ENCODE measurements around the gene DLL3. TPM values are rescaled to one million over a fixed set of nuclear protein-coding genes. Genes with fewer than 3 reads are reported as not detected.

DLL3 gene
- total RNA-seq, 1 experiment from 2014 or later: 16.4 TPM

DNA sequence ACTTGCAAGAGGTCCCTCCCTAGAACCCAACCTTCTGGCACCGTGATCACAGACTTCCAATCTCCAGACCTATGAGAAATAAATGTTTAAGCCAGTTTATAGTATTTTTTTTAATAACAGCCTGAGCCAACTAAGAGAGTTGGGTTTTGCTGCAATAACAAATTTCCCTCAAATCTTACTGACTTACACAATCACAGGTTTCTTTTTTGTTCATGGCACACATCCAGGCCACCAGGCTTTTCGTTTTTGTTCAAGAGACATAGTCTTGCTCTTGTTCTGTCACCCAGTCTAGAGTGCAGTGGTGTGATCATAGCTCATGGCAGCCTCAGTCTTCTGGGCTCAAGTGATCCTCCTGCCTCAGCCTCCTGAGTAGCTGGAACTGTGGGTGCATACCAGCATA is 14.2 kb downstream of the DLL3 start:
- DNase-seq (ENCODE audit: low spot score): no peak
- peaks cover 18% of the 10 kb centered on the region for H3K4me1 Mint-ChIP-seq
- no peak overlapping the region for H3K4me3 Mint-ChIP-seq
- H3K36me3 Mint-ChIP-seq: peaks cover 5% of the 10 kb centered on the region
- ATAC-seq: no peak
- no peak overlapping the region for H3K27ac Mint-ChIP-seq
- no peaks in the 10 kb centered on the region; the same call in 1 of the 2 replicates for H3K9me3 Mint-ChIP-seq
- POLR2A ChIA-PET: no interaction called here
- TF ChIP-seq, protein P1, sequence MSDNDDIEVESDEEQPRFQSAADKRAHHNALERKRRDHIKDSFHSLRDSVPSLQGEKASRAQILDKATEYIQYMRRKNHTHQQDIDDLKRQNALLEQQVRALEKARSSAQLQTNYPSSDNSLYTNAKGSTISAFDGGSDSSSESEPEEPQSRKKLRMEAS (CRISPR knock-in tag; IDR thresholded peaks at IDR 0.05): no peak
- TF ChIP-seq CBFB (CRISPR knock-in tag; IDR thresholded peaks at IDR 0.05; ENCODE audit: low read depth): no peak
- TF ChIP-seq, protein P2, sequence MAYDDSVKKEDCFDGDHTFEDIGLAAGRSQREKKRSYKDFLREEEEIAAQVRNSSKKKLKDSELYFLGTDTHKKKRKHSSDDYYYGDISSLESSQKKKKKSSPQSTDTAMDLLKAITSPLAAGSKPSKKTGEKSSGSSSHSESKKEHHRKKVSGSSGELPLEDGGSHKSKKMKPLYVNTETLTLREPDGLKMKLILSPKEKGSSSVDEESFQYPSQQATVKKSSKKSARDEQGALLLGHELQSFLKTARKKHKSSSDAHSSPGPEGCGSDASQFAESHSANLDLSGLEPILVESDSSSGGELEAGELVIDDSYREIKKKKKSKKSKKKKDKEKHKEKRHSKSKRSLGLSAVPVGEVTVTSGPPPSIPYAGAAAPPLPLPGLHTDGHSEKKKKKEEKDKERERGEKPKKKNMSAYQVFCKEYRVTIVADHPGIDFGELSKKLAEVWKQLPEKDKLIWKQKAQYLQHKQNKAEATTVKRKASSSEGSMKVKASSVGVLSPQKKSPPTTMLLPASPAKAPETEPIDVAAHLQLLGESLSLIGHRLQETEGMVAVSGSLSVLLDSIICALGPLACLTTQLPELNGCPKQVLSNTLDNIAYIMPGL (CRISPR knock-in tag; IDR thresholded peaks at IDR 0.05): no peak
- no peak for TF ChIP-seq FOXP1 (CRISPR knock-in tag; IDR thresholded peaks at IDR 0.05; ENCODE audit: borderline replicate concordance)
- no peak for TF ChIP-seq TEAD4 (CRISPR knock-in tag; IDR thresholded peaks at IDR 0.05)
- no peak for TF ChIP-seq OVOL2 (CRISPR knock-in tag; IDR thresholded peaks at IDR 0.05; ENCODE audit: borderline replicate concordance)
- TF ChIP-seq, protein P3, sequence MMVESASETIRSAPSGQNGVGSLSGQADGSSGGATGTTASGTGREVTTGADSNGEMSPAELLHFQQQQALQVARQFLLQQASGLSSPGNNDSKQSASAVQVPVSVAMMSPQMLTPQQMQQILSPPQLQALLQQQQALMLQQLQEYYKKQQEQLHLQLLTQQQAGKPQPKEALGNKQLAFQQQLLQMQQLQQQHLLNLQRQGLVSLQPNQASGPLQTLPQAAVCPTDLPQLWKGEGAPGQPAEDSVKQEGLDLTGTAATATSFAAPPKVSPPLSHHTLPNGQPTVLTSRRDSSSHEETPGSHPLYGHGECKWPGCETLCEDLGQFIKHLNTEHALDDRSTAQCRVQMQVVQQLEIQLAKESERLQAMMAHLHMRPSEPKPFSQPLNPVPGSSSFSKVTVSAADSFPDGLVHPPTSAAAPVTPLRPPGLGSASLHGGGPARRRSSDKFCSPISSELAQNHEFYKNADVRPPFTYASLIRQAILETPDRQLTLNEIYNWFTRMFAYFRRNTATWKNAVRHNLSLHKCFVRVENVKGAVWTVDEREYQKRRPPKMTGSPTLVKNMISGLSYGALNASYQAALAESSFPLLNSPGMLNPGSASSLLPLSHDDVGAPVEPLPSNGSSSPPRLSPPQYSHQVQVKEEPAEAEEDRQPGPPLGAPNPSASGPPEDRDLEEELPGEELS (CRISPR knock-in tag; IDR thresholded peaks at IDR 0.05): no peak
- no peak for TF ChIP-seq HMGA2 (CRISPR knock-in tag; IDR thresholded peaks at IDR 0.05)
- TF ChIP-seq ZNF263 (CRISPR knock-in tag; IDR thresholded peaks at IDR 0.05; ENCODE audit: low read depth): no peak
- no peak for TF ChIP-seq TEAD1 (CRISPR knock-in tag; IDR thresholded peaks at IDR 0.05)
- TF ChIP-seq GTF2I (CRISPR knock-in tag; conservative IDR thresholded peaks at IDR 0.05): no peak
- TF ChIP-seq SP1 (CRISPR knock-in tag; conservative IDR thresholded peaks at IDR 0.05): no peak
- TF ChIP-seq, protein P4, sequence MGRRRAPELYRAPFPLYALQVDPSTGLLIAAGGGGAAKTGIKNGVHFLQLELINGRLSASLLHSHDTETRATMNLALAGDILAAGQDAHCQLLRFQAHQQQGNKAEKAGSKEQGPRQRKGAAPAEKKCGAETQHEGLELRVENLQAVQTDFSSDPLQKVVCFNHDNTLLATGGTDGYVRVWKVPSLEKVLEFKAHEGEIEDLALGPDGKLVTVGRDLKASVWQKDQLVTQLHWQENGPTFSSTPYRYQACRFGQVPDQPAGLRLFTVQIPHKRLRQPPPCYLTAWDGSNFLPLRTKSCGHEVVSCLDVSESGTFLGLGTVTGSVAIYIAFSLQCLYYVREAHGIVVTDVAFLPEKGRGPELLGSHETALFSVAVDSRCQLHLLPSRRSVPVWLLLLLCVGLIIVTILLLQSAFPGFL (CRISPR knock-in tag; IDR thresholded peaks at IDR 0.05; ENCODE audit: borderline replicate concordance): no peak
- TF ChIP-seq, protein P5, sequence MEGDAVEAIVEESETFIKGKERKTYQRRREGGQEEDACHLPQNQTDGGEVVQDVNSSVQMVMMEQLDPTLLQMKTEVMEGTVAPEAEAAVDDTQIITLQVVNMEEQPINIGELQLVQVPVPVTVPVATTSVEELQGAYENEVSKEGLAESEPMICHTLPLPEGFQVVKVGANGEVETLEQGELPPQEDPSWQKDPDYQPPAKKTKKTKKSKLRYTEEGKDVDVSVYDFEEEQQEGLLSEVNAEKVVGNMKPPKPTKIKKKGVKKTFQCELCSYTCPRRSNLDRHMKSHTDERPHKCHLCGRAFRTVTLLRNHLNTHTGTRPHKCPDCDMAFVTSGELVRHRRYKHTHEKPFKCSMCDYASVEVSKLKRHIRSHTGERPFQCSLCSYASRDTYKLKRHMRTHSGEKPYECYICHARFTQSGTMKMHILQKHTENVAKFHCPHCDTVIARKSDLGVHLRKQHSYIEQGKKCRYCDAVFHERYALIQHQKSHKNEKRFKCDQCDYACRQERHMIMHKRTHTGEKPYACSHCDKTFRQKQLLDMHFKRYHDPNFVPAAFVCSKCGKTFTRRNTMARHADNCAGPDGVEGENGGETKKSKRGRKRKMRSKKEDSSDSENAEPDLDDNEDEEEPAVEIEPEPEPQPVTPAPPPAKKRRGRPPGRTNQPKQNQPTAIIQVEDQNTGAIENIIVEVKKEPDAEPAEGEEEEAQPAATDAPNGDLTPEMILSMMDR (IDR thresholded peaks at IDR 0.05): no peak
- CTCF ChIA-PET: interaction anchor here (0.7 to 4.0 kb wide), 4 partner anchors 10 to 38 kb away, joined by 3 to 21 read pairs (median 10); no protein-coding TSS in a partner anchor
- peaks cover 56% of the 10 kb centered on the region for H3K27me3 Mint-ChIP-seq (ENCODE audit: low read depth)

DNA sequence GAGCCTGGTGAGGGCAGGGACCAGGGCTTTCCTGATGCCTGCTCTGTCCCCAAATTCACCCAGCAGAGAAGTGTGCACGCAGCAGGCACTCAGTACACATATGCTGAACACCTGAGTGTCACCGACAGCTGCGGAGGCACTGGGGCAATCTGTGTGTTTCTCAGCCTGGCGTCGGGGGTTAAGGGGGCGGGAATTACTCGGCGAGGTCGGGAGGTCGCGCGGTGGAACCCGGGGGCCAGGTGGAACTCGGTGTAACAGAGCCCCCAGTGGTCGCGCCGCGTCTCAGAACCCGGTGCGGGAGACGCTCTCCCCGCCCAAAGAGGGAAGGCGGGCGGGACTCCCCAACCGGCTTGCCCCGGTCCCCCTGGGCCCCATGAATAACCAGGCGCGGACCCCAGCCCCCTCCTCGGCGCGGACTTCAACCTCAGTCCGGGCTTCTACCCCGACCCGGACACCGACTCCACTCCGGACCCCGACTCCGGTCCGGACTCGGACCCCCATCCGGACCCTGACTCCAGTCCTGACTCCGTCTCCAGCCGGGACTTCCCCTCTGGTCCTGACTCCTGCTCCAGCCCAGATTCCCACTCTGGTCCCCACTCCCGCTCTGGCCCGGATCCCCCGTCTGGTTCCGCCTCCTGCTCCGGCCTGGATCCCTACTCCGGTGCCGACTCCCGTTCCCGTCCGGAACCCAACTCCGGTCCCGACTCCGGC is 16.2 kb downstream of the DLL3 start, which contains the start of gene SELENOV:
Gene SELENOV (plus strand): TSS at position 300 of the 711 bp plus-strand sequence. CDS start 74 bp downstream, at position 374.
- DNase-seq (ENCODE audit: low spot score) (peak; percentile 90), ATAC-seq (peak; percentile 76)
- ChIA-PET POLR2A (interaction anchor here (0.8 to 1.8 kb wide), 3 partner anchors 17 to 107 kb away, joined by 3 to 10 read pairs (median 6); partner anchors contain the start of genes EID2B and RPS16), CTCF (interaction anchor here (0.7 to 4.0 kb wide), 11 partner anchors 8 to 112 kb away, joined by 3 to 21 read pairs (median 5); partner anchors contain the start of gene EID2B)
- Mint-ChIP-seq H3K27ac (peak within 1 kb of the TSS; percentile 41; the same call in 1 of the 2 replicates), H3K4me3 (peak within 1 kb of the TSS; percentile 89), H3K27me3 (ENCODE audit: low read depth) (peaks cover 36% of the 10 kb centered on the region), H3K4me1 (peaks cover 27% of the 10 kb centered on the region), H3K36me3 (peaks cover 5% of the 10 kb centered on the region), H3K9me3 (no peaks in the 10 kb centered on the region; the same call in 1 of the 2 replicates)
- TF ChIP-seq ESRRA (CRISPR knock-in tag; IDR thresholded peaks at IDR 0.05; ENCODE audit: borderline replicate concordance) (0 out of 2 replicates have a peak, but pooled peaks have one; percentile 15), ZBTB21 (CRISPR knock-in tag; IDR thresholded peaks at IDR 0.05; ENCODE audit: borderline replicate concordance) (no peak), ZNF416 (CRISPR knock-in tag; IDR thresholded peaks at IDR 0.05) (no peak), TP53 (CRISPR knock-in tag; IDR thresholded peaks at IDR 0.05) (peak; percentile 17; the same call in 1 of the 2 replicates)
- TF ChIP-seq, protein P6, sequence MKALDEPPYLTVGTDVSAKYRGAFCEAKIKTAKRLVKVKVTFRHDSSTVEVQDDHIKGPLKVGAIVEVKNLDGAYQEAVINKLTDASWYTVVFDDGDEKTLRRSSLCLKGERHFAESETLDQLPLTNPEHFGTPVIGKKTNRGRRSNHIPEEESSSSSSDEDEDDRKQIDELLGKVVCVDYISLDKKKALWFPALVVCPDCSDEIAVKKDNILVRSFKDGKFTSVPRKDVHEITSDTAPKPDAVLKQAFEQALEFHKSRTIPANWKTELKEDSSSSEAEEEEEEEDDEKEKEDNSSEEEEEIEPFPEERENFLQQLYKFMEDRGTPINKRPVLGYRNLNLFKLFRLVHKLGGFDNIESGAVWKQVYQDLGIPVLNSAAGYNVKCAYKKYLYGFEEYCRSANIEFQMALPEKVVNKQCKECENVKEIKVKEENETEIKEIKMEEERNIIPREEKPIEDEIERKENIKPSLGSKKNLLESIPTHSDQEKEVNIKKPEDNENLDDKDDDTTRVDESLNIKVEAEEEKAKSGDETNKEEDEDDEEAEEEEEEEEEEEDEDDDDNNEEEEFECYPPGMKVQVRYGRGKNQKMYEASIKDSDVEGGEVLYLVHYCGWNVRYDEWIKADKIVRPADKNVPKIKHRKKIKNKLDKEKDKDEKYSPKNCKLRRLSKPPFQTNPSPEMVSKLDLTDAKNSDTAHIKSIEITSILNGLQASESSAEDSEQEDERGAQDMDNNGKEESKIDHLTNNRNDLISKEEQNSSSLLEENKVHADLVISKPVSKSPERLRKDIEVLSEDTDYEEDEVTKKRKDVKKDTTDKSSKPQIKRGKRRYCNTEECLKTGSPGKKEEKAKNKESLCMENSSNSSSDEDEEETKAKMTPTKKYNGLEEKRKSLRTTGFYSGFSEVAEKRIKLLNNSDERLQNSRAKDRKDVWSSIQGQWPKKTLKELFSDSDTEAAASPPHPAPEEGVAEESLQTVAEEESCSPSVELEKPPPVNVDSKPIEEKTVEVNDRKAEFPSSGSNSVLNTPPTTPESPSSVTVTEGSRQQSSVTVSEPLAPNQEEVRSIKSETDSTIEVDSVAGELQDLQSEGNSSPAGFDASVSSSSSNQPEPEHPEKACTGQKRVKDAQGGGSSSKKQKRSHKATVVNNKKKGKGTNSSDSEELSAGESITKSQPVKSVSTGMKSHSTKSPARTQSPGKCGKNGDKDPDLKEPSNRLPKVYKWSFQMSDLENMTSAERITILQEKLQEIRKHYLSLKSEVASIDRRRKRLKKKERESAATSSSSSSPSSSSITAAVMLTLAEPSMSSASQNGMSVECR (CRISPR knock-in tag; IDR thresholded peaks at IDR 0.05; ENCODE audit: borderline replicate concordance): peak; percentile 40; the same call in 1 of the 2 replicates
- TF ChIP-seq, protein P7, sequence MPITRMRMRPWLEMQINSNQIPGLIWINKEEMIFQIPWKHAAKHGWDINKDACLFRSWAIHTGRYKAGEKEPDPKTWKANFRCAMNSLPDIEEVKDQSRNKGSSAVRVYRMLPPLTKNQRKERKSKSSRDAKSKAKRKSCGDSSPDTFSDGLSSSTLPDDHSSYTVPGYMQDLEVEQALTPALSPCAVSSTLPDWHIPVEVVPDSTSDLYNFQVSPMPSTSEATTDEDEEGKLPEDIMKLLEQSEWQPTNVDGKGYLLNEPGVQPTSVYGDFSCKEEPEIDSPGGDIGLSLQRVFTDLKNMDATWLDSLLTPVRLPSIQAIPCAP (CRISPR knock-in tag; IDR thresholded peaks at IDR 0.05): 0 out of 2 replicates have a peak, but pooled peaks have one; percentile 7

Measured in WTC11 (cell line).